Ishikawa (cell line): ENCODE data around the gene CIB1.

Source experiments
- CEBPB ChIP-seq: IDR thresholded peaks from 2 replicates; pipeline ENCODE4 v1.6.1; 2012
- CREB1 ChIP-seq: IDR thresholded peaks from 2 replicates; pipeline ENCODE4 v1.6.1; 2012; ENCODE audit warnings: low read depth
- EGR1 ChIP-seq: IDR thresholded peaks from 2 replicates; pipeline ENCODE4 v1.6.1; 2012
- EP300 ChIP-seq: IDR thresholded peaks from 2 replicates; pipeline ENCODE4 v1.6.1; 2012; ENCODE audit warnings: borderline replicate concordance
- FOXM1 ChIP-seq: IDR thresholded peaks from 2 replicates; pipeline ENCODE4 v1.6.1; 2012; ENCODE audit warnings: low read depth, borderline replicate concordance
- MAX ChIP-seq: IDR thresholded peaks from 2 replicates; pipeline ENCODE4 v1.6.1; 2012
- NFIC ChIP-seq: IDR thresholded peaks from 2 replicates; pipeline ENCODE4 v1.6.1; 2012
- RAD21 ChIP-seq: IDR thresholded peaks from 2 replicates; pipeline ENCODE4 v1.6.1; 2012; ENCODE audit warnings: low read depth
- REST ChIP-seq: IDR thresholded peaks from 2 replicates; pipeline ENCODE4 v1.6.1; 2012; ENCODE audit warnings: low read depth, mild to moderate bottlenecking
- TAF1 ChIP-seq: IDR thresholded peaks from 2 replicates; pipeline ENCODE4 v1.6.1; 2012; ENCODE audit warnings: low read depth, mild to moderate bottlenecking
- TCF12 ChIP-seq: IDR thresholded peaks from 2 replicates; pipeline ENCODE4 v1.6.1; 2012; ENCODE audit warnings: low read depth
- TEAD4 ChIP-seq: IDR thresholded peaks from 2 replicates; pipeline ENCODE4 v1.6.1; 2012
- USF1 ChIP-seq: IDR thresholded peaks from 2 replicates; pipeline ENCODE4 v1.6.1; 2012
- YY1 ChIP-seq: IDR thresholded peaks from 2 replicates; pipeline ENCODE4 v1.6.1; 2012; ENCODE audit warnings: low read depth
- ZBTB7A ChIP-seq: IDR thresholded peaks from 2 replicates; pipeline ENCODE4 v1.6.1; 2012; ENCODE audit warnings: low read depth

CIB1 gene

GRCh38 chr15:90212221-90213098 lies 21.3 kb downstream of the CIB1 start:
- peak; percentile 14; the same call in 1 of the 2 replicates for TF ChIP-seq NFIC
- no peak for TF ChIP-seq MAX

GRCh38 chr15:90211440-90212143 lies 22.1 kb downstream of the CIB1 start:
- TF ChIP-seq CREB1 (no peak), NFIC (no peak), EP300 (no peak), TEAD4 (no peak), FOXM1 (no peak), TCF12 (no peak), RAD21 (no peak), YY1 (no peak), CEBPB (no peak), MAX (no peak), TAF1 (no peak), ZBTB7A (no peak), EGR1 (no peak)

DNA sequence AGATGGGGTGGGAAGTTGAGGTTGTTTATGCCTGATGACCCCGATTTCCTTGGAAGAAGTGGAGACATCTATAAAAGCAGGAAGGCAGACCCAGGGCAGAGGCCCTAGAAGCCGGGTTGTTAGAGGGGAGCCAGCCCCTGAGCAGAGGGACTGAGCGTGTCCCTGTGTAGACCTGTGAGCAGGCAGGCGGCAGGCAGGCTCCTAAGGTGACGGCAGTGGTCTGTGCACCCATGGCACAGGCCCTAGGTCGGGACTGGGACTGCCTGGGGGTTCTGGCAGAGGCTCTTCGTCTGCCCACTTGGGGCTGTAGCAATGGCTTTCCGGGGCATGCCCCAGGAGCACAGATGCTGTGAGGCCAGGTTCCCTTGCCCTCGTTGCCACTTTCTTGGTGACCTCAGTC lies 22.7 kb downstream of the CIB1 start:
- TF ChIP-seq RAD21 (no peak), EGR1 (no peak), CREB1 (no peak), TEAD4 (no peak), REST (no peak)

GRCh38 chr15:90210593-90210992 lies 23.1 kb downstream of the CIB1 start:
- TF ChIP-seq NFIC (no peak), RAD21 (no peak)

GRCh38 chr15:90209591-90209990 lies 24.1 kb downstream of the CIB1 start:
- TF ChIP-seq CEBPB (no peak), REST (no peak), EGR1 (no peak), MAX (no peak), USF1 (no peak), ZBTB7A (no peak), TEAD4 (no peak), TCF12 (no peak), EP300 (no peak), CREB1 (no peak), TAF1 (no peak), RAD21 (no peak), YY1 (no peak), NFIC (no peak), FOXM1 (no peak)

GRCh38 chr15:90208356-90208755 lies 25.4 kb downstream of the CIB1 start:
- TF ChIP-seq MAX: no peak
- no peak for TF ChIP-seq CREB1
- no peak for TF ChIP-seq FOXM1
- TF ChIP-seq EP300: no peak
- TF ChIP-seq NFIC: no peak
- no peak for TF ChIP-seq YY1
- TF ChIP-seq CEBPB: no peak
- TF ChIP-seq REST: no peak
